ENCODE data around the gene OR7G3. TPM values are rescaled to one million over a fixed set of nuclear protein-coding genes. Genes with fewer than 3 reads are reported as not detected.

The OR7G3 gene
- total RNA-seq, 1 donor: not detected

- H3K27me3 ChIP-seq (ENCODE audit: insufficient read depth, low read length): no peaks in the 10 kb centered on the region
- peaks cover 19% of the 10 kb centered on the region for H3K4me1 ChIP-seq (ENCODE audit: insufficient read depth, low read length)
- peak overlapping the region; percentile 96 for H3K4me3 ChIP-seq (ENCODE audit: low read length)
- peaks cover 5% of the 10 kb centered on the region for H3K9me3 ChIP-seq (ENCODE audit: low read depth, low read length)
These were observed 12.9 kb upstream of the OR7G3 start for GRCh38 chr19:9139609-9140158.

DNA sequence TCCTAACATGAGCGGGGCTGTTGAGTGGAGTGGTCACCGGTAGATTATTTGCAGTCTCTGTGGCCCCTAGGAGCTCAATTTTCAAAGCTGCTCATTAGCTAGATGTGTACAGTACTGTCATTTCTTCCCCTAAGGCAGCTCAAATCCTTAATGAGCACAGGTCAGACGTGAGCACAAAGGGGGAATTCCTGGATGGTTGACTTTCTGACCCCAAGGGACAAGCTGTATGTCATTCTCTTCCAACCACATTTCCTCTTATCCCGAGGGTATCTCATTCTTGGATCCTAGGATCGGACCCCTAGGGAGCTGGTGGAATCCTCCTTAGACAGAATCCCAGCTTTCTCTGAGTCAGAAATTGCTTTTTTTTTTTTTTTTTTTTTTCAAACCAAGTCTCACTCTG, 5.7 kb upstream of the OR7G3 start:
- Histone ChIP-seq H3K4me1 (ENCODE audit: insufficient read depth, low read length) (no peaks in the 10 kb centered on the region), H3K27me3 (ENCODE audit: insufficient read depth, low read length) (no peaks in the 10 kb centered on the region), H3K9me3 (ENCODE audit: low read depth, low read length) (no peaks in the 10 kb centered on the region), H3K4me3 (ENCODE audit: low read length) (no peak overlapping the region)

DNA sequence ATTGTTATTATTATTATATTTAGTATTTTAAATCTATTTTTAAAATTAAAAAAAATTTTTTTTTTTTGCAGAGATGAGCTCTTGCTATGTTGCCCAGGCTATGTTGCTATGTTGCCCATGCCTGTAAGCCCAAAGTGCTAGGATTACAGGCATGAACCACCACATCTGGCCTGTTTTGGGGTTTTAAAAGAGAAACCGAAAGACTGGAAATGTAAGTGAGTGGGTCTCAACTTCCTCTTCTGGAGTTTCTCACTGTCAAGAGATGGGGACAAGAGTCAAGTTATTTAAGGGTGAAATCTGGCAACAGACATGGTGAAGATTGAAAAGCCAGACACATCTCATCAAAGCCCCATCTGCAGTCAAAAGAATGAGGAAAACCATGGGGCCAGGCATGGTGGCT, 4.2 kb upstream of the OR7G3 start:
- Histone ChIP-seq H3K4me3 (ENCODE audit: low read length) (no peak overlapping the region), H3K9me3 (ENCODE audit: low read depth, low read length) (no peaks in the 10 kb centered on the region), H3K27me3 (ENCODE audit: insufficient read depth, low read length) (no peaks in the 10 kb centered on the region), H3K4me1 (ENCODE audit: insufficient read depth, low read length) (no peaks in the 10 kb centered on the region)

GRCh38 chr19:9128171-9128570, 1.4 kb upstream of the OR7G3 start:
- H3K9me3 ChIP-seq (ENCODE audit: low read depth, low read length): no peaks in the 10 kb centered on the region
- no peak overlapping the region for H3K4me3 ChIP-seq (ENCODE audit: low read length)
- no peaks in the 10 kb centered on the region for H3K4me1 ChIP-seq (ENCODE audit: insufficient read depth, low read length)
- H3K27me3 ChIP-seq (ENCODE audit: insufficient read depth, low read length): no peaks in the 10 kb centered on the region

- Histone ChIP-seq H3K27me3 (ENCODE audit: insufficient read depth, low read length) (no peaks in the 10 kb centered on the region), H3K4me3 (ENCODE audit: low read length) (no peak overlapping the region), H3K4me1 (ENCODE audit: insufficient read depth, low read length) (no peaks in the 10 kb centered on the region), H3K9me3 (ENCODE audit: low read depth, low read length) (no peaks in the 10 kb centered on the region)
These were observed 10.2 kb downstream of the OR7G3 start for GRCh38 chr19:9116547-9116946.

DNA sequence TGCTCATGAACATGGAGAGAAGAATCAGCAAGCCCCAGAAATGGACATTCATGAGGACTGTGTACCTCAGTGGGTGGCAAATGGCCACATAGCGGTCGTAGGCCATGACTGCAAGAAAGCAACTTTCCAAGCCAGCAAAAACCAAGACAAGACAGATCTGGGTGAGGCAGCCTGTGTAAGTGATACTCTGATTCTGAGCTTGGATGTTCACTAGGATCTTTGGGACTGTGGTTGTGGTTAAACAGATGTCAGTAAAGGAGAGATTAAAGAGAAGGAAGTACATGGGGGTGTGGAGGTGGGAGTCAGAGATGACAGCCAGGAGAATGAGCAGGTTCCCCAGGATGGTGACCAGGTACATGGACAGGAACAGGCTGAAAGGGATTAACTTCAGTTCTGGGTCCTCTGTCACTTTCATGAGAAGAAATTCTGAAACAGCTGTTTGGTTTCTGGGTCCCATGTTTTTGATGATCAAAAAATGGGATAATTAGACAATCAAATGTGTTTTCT, 11.4 kb downstream of the OR7G3 start, which contains the start of gene OR7G1:
Gene OR7G1 (minus strand): TSS at position 457 of the 507 bp plus-strand sequence. CDS start 0 bp downstream, at position 457.
- H3K27me3 ChIP-seq (ENCODE audit: insufficient read depth, low read length): no peaks in the 10 kb centered on the region
- H3K4me3 ChIP-seq (ENCODE audit: low read length): no peak within 1 kb of the TSS
- H3K9me3 ChIP-seq (ENCODE audit: low read depth, low read length): no peaks in the 10 kb centered on the region
- no peaks in the 10 kb centered on the region for H3K4me1 ChIP-seq (ENCODE audit: insufficient read depth, low read length)

GRCh38 chr19:9109959-9110358, 16.8 kb downstream of the OR7G3 start:
- H3K4me1 ChIP-seq (ENCODE audit: insufficient read depth, low read length): no peaks in the 10 kb centered on the region
- H3K27me3 ChIP-seq (ENCODE audit: insufficient read depth, low read length): no peaks in the 10 kb centered on the region
- H3K4me3 ChIP-seq (ENCODE audit: low read length): no peak overlapping the region
- no peaks in the 10 kb centered on the region for H3K9me3 ChIP-seq (ENCODE audit: low read depth, low read length)

GRCh38 chr19:9107375-9107774, 19.4 kb downstream of the OR7G3 start, which contains the start of gene OR7G2:
OR7G2 (minus strand) TSS chr19:9107475; CDS start chr19:9103243, 4,232 bp downstream.
- H3K9me3 ChIP-seq (ENCODE audit: low read depth, low read length): no peaks in the 10 kb centered on the region
- H3K27me3 ChIP-seq (ENCODE audit: insufficient read depth, low read length): no peaks in the 10 kb centered on the region
- H3K4me1 ChIP-seq (ENCODE audit: insufficient read depth, low read length): no peaks in the 10 kb centered on the region
- no peak within 1 kb of the TSS for H3K4me3 ChIP-seq (ENCODE audit: low read length)

GRCh38 chr19:9086761-9087160, 40.0 kb downstream of the OR7G3 start, which contains the start of gene OR1M1:
OR1M1 (plus strand) TSS chr19:9087061; CDS start chr19:9093245, 6,184 bp downstream.
- Histone ChIP-seq H3K9me3 (ENCODE audit: low read depth, low read length) (no peaks in the 10 kb centered on the region), H3K27me3 (ENCODE audit: insufficient read depth, low read length) (no peaks in the 10 kb centered on the region), H3K4me3 (ENCODE audit: low read length) (no peak within 1 kb of the TSS), H3K4me1 (ENCODE audit: insufficient read depth, low read length) (no peaks in the 10 kb centered on the region)

GRCh38 chr19:9078651-9079050, 48.1 kb downstream of the OR7G3 start:
- Histone ChIP-seq H3K4me1 (ENCODE audit: insufficient read depth, low read length) (no peaks in the 10 kb centered on the region), H3K27me3 (ENCODE audit: insufficient read depth, low read length) (no peaks in the 10 kb centered on the region), H3K9me3 (ENCODE audit: low read depth, low read length) (no peaks in the 10 kb centered on the region), H3K4me3 (ENCODE audit: low read length) (no peak overlapping the region)

DNA sequence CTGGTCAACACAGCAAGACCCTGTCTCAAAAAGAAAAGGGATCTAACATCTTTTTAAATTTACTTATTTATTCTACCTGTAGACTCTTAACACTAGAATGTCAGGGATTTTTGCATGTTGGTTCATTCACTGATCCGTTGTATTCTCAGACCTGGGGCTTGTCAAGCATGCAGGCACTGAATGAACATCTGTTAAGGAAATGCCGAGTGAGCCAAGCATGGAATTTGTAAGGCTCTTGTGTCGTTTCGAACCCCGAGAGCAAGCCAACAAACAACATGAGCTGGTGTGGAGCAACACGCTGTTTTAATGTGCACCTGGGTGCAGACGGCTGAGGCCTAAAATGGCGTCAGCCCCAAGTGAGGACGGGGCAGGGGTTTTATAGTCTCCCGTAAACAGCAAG, 49.8 kb downstream of the OR7G3 start:
- Histone ChIP-seq H3K4me3 (ENCODE audit: low read length) (no peak overlapping the region), H3K4me1 (ENCODE audit: insufficient read depth, low read length) (no peaks in the 10 kb centered on the region), H3K27me3 (ENCODE audit: insufficient read depth, low read length) (no peaks in the 10 kb centered on the region), H3K9me3 (ENCODE audit: low read depth, low read length) (no peaks in the 10 kb centered on the region)

Other genes starting within 250 kb of the OR7G3 start
- under 0.01 TPM for gene MUC16, start 116.5 kb downstream of the OR7G3 start, total RNA-seq
- gene OR1M1, start 39.9 kb downstream of the OR7G3 start, total RNA-seq: not detected
- gene OR7G2, start 19.5 kb downstream of the OR7G3 start, total RNA-seq: not detected
- gene OR7G1, start 11.2 kb downstream of the OR7G3 start, total RNA-seq: not detected
- 73.1 TPM for gene ZNF317, start 13.4 kb upstream of the OR7G3 start, total RNA-seq
- gene OR7D2, start 52.0 kb upstream of the OR7G3 start, total RNA-seq: under 0.01 TPM
- not detected for gene OR7D4, start 92.6 kb upstream of the OR7G3 start, total RNA-seq
- not detected for gene OR7E24, start 124.0 kb upstream of the OR7G3 start, total RNA-seq
- 22.5 TPM for gene ZNF699, start 182.9 kb upstream of the OR7G3 start, total RNA-seq
- gene ZNF559, start 197.2 kb upstream of the OR7G3 start, total RNA-seq: 10.3 TPM
- gene ZNF177, start 236.1 kb upstream of the OR7G3 start, total RNA-seq: 0.10 TPM